Activated B cell treated with CpG ODN at 0.5 μM for 24 hours (primary cell): ENCODE data around the gene CHST14. TPM values are rescaled to one million over a fixed set of nuclear protein-coding genes. Genes with fewer than 3 reads are reported as not detected.

Source experiments
- ATAC-seq: fragments of 200-7000 bp; cut with Tn5 transposase; one replicate; pipeline ENCODE4 v1.10.0; 2021; ENCODE audit warnings: low read depth, mild to moderate bottlenecking, moderate library complexity
- CTCF ChIA-PET: fragments of 350-600 bp; sonication (Branson Sonifier 250); formaldehyde crosslinking; loops from one replicate; lab custom pipeline; 2021; ENCODE audit warnings: antibody characterized with exemption; lab: Charles Lee
- POLR2A ChIA-PET: fragments of 350-600 bp; sonication (Branson Sonifier 250); formaldehyde crosslinking; loops from one replicate; lab custom pipeline; 2021; ENCODE audit warnings: antibody characterized with exemption; lab: Charles Lee
- DNase-seq: peaks from one replicate; pipeline ENCODE4 v3.0.0; 2022
- H3K27ac Mint-ChIP-seq: one replicate; pipeline ENCODE4 v1.8.0; 2020; ENCODE audit warnings: mixed read lengths
- H3K27me3 Mint-ChIP-seq: one replicate; pipeline ENCODE4 v1.8.0; 2021; ENCODE audit warnings: mixed read lengths
- H3K36me3 Mint-ChIP-seq: one replicate; pipeline ENCODE4 v1.8.0; 2021; ENCODE audit warnings: low read depth, mixed read lengths
- H3K4me1 Mint-ChIP-seq: one replicate; pipeline ENCODE4 v1.8.0; 2021; ENCODE audit warnings: mixed read lengths
- H3K4me3 Mint-ChIP-seq: one replicate; pipeline ENCODE4 v1.8.0; 2020; ENCODE audit warnings: mild to moderate bottlenecking, mixed read lengths
- H3K9me3 Mint-ChIP-seq: one replicate; pipeline ENCODE4 v1.8.0; 2020; ENCODE audit warnings: mixed read lengths
- CTCF ChIP-seq: fragments of 200-600 bp; IDR thresholded peaks from one replicate; pipeline ENCODE4 v1.8.0; 2022; ENCODE audit warnings: antibody characterized with exemption, mild to moderate bottlenecking
- intact Hi-C: fragments of 100-400 bp; cut with micrococcal nuclease; formaldehyde crosslinking; loops from one replicate; pipeline ENCODE4 v1.15.1; 2024
- total RNA-seq: library from RNA; stranded (reverse); gene quantifications from 2 replicates; pipeline ENCODE4 v1.2.3, GENCODE V29; 2022

The CHST14 gene
- total RNA-seq, result 10.1 and 10.2 TPM in 2 replicates

- peaks cover 10% of the 10 kb centered on the region for H3K4me1 Mint-ChIP-seq
- ATAC-seq (peak; percentile 91), DNase-seq (peak; percentile 69)
- intact Hi-C loops, result loop anchor here (1.0 to 2.0 kb wide), 4 partner anchors 28 to 112 kb away; partner anchors contain the start of genes CCDC32 and DISP2
- no peaks in the 10 kb centered on the region for H3K9me3 Mint-ChIP-seq
- no peak for TF ChIP-seq CTCF
- peaks cover 13% of the 10 kb centered on the region for H3K36me3 Mint-ChIP-seq
- no peaks in the 10 kb centered on the region for H3K27me3 Mint-ChIP-seq
- H3K27ac Mint-ChIP-seq, result peak within 1 kb of the TSS; percentile 77
- ChIA-PET POLR2A (interaction anchor here (0.7 to 1.4 kb wide), 3 partner anchors 27 to 94 kb away, joined by 3 to 10 read pairs (median 3); partner anchors contain the start of genes BAHD1 and CCDC32), CTCF (interaction anchor here (1.2 kb wide), 1 partner anchor 45 kb away, joined by 3 read pairs; no protein-coding TSS in a partner anchor)
- H3K4me3 Mint-ChIP-seq, result peak within 1 kb of the TSS; percentile 88
These were observed at the start of gene CHST14 for GRCh38 chr15:40470423-40471104. CHST14 (plus strand) TSS chr15:40470984; CDS start chr15:40471214, 230 bp downstream.

- H3K4me3 Mint-ChIP-seq, result no peak overlapping the region
These were observed 49.3 kb upstream of the CHST14 start for GRCh38 chr15:40421246-40422157.

GRCh38 chr15:40424483-40425115 is 46.2 kb upstream of the CHST14 start:
- intact Hi-C loops, result loop anchor here (5.0 to 10.0 kb wide), 3 partner anchors 42 to 380 kb away; partner anchors contain the start of gene KNSTRN
- Mint-ChIP-seq H3K27ac (no peak overlapping the region), H3K4me1 (peaks cover 2% of the 10 kb centered on the region), H3K9me3 (no peaks in the 10 kb centered on the region), H3K36me3 (peaks cover 5% of the 10 kb centered on the region), H3K4me3 (no peak overlapping the region), H3K27me3 (no peaks in the 10 kb centered on the region)
- ATAC-seq (no peak), DNase-seq (no peak)
- ChIA-PET POLR2A (interaction anchor here (0.5 kb wide), 1 partner anchor 103 kb away, joined by 5 read pairs; no protein-coding TSS in a partner anchor), CTCF (interaction anchor here (0.6 to 8.8 kb wide), 3 partner anchors 39 to 87 kb away, joined by 3 to 113 read pairs (median 4); no protein-coding TSS in a partner anchor)
- TF ChIP-seq CTCF, result no peak

More at GRCh38 chr15:40421246-40422157, 49.3 kb upstream of the CHST14 start:
- intact Hi-C loops, result loop anchor here (1.0 to 10.0 kb wide), 7 partner anchors 39 to 377 kb away; partner anchors contain the start of gene KNSTRN
- POLR2A ChIA-PET, result interaction anchor here (1.0 to 1.6 kb wide), 3 partner anchors 15 to 142 kb away, joined by 3 to 4 read pairs (median 4); no protein-coding TSS in a partner anchor
- CTCF ChIA-PET, result interaction anchor here (0.6 to 8.8 kb wide), 18 partner anchors 14 to 183 kb away, joined by 3 to 113 read pairs (median 4); partner anchors contain the start of genes INAFM2 and PAK6
- peaks cover 12% of the 10 kb centered on the region for H3K36me3 Mint-ChIP-seq
- H3K9me3 Mint-ChIP-seq, result no peaks in the 10 kb centered on the region
- TF ChIP-seq CTCF, result peak; percentile 86
- H3K4me1 Mint-ChIP-seq, result peaks cover 2% of the 10 kb centered on the region
- no peak overlapping the region for H3K27ac Mint-ChIP-seq
- DNase-seq, result peak; percentile 77
- no peaks in the 10 kb centered on the region for H3K27me3 Mint-ChIP-seq
- ATAC-seq, result peak; percentile 97

DNA sequence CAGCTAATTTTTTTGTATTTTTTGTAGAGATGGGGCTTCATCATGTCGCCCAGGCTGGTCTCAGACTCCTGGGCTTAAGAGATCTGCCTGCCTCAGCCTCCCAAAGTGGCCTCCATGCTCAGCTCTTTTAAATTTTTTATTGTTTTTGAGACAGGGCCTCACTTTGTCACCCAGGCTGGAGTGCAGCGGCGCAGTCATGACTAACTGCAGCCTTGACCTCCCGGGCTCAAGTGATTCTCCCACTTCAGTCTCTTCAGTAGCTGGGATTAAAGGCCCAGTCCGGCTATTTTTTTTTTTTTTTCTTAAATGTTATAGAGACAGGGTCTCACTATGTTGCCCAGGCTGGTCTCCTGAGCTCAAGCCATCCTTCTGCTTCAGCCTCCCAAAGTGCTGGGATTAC is 45.1 kb upstream of the CHST14 start:
- intact Hi-C loops, result loop anchor here (10.0 kb wide), 1 partner anchor 381 kb away; no protein-coding TSS in a partner anchor
- Mint-ChIP-seq H3K4me3 (no peak overlapping the region), H3K9me3 (no peaks in the 10 kb centered on the region), H3K36me3 (peaks cover 5% of the 10 kb centered on the region), H3K27me3 (no peaks in the 10 kb centered on the region), H3K4me1 (peaks cover 2% of the 10 kb centered on the region), H3K27ac (no peak overlapping the region)
- DNase-seq, result no peak
- ChIA-PET POLR2A (interaction anchor here (0.7 kb wide), 1 partner anchor 344 kb away, joined by 6 read pairs; the partner anchor contains the start of gene C15orf62), CTCF (interaction anchor here (0.9 to 8.8 kb wide), 4 partner anchors 44 to 103 kb away, joined by 3 to 113 read pairs (median 4); partner anchors contain the start of gene INAFM2)
- no peak for ATAC-seq
- no peak for TF ChIP-seq CTCF
